ENCODE results near the gene NKD1.

The NKD1 gene

GRCh38 chr16:50678531-50678930 lies 130.3 kb downstream of the NKD1 start:
- DNase-seq: peak in 1 of 2 donors; percentile 39

DNA sequence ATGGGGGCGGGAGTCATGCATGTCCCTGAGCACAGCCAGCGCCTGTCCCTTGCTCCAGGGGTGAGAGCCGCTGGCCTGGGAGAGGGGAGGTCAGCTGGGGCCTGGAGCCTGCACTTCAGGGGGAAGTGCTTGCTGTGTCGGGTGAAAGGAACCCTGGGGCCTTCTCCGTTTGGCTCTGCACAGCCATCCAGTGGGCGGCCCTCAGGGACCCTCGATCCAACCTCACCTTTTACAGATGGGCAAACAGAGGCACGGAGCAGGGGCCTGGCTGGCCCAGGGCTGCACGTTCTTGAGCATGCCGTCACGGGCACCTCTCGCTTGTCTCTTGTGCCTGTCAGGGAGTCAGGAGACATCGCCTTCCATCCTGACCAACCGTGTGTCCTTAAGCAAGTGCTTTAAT lies 131.1 kb downstream of the NKD1 start:
- no peak for DNase-seq

DNA sequence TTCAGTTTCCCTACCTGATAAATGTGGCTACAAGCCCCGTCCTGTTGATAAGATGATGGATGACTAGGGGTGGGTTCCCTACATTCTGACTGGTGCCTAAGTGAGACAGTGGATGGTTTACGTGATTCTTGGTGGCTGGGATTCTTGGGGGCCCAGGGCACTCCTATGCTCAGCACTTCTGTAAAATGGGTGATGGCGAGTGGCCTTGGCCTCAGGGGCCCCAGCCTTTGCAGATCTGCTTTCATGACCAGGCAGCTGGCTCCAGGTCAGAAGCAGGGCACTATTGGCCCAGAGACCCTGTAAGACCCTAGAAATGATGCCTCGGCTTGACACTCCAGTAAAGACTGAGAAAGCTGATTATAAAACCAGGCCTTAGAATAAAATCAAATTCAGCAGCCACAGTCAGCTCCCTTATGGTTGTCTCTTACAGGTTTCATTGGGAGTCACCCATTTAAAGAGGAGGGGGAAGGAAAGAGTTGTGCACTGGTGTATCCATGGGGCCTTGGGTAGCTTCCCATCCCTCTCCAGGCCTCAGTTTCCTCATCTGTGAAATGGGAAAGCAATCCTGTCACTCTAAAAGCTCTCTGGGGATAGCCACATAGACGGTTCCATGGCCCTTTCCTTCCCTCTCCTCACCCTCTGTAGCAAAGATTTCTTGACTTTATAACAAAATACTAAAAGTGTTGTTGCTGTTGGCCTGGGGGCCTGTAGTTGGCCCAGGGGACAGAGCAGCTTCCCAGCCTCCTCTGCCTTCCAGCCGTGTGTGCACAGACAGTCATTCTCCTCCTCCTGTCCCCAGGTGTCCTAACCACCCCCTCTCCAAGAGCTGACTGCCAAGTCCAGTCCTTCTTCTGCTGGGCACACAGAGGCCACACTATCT lies 131.7 kb downstream of the NKD1 start:
- no peak for DNase-seq

GRCh38 chr16:50680556-50680893 lies 132.3 kb downstream of the NKD1 start:
- no peak for DNase-seq

GRCh38 chr16:50681021-50681885 lies 133.1 kb downstream of the NKD1 start, which contains the start of gene SNX20:
Gene SNX20 (minus strand): TSS chr16:50681312. CDS start chr16:50677526, 3,786 bp downstream.
- DNase-seq: peak; percentile 81 to 84

GRCh38 chr16:50683689-50684374 lies 135.6 kb downstream of the NKD1 start:
- peak; percentile 79 for DNase-seq

- DNase-seq: peak; percentile 51 to 55
These were observed 136.7 kb downstream of the NKD1 start for GRCh38 chr16:50684823-50685461.

GRCh38 chr16:50685462-50686063 lies 137.4 kb downstream of the NKD1 start:
- DNase-seq: peak in 1 of 2 donors; percentile 40

- DNase-seq: no peak
These were observed 139.9 kb downstream of the NKD1 start for GRCh38 chr16:50688083-50688482.

GRCh38 chr16:50688867-50689266 lies 140.7 kb downstream of the NKD1 start:
- DNase-seq: no peak

- DNase-seq: no peak
These were observed 142.0 kb downstream of the NKD1 start for GRCh38 chr16:50690177-50690576.

GRCh38 chr16:50692644-50692998 lies 144.4 kb downstream of the NKD1 start:
- no peak for DNase-seq

DNA sequence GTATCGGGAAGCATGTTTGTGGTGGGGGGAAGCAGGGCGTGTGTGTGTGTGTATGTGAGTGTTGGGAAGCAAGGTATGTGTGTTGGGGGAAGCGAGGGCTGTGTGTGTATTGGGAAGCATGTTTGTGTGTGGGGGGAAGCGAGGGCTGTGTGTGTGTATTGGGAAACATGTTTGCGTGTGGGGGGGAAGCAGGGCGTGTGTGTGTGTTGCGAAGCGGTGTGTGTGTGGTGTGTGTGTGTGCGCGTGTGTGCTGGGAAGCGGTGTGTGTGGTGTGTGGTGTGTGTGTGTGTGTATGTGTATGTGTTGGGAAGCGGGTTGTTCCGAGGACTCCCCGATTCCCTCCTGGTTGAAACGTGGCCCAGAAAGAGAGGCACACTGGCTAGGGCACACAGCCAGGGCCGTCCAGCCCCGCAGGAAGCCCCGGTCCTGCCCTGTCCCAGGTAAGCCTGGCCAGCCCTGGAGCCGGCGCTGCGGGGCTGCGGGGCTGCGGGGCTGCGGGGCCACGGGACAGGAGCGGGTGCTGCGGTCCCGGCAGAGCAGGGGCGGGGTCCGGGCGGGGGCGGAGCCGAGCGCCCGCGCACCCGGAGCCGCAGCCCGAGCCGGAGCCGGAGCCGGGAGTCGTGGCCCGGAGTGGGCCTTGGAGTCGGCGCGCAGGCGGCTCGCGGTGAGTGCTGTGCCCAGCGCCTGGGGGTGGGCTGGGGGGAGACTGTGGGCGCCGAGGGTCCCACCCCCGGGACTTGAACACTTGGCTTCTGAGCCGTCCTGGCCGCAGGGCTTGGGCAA lies 145.0 kb downstream of the NKD1 start, which contains the start of gene NOD2:
Gene NOD2 (plus strand): TSS at position 608 of the 783 bp plus-strand sequence. CDS start 5,890 bp downstream, outside the sequence.
- peak in 1 of 2 donors; percentile 46 for DNase-seq

GRCh38 chr16:50694206-50694605 lies 146.0 kb downstream of the NKD1 start:
- DNase-seq: no peak

GRCh38 chr16:50695017-50696000 lies 147.1 kb downstream of the NKD1 start:
- DNase-seq: peak in 1 of 2 donors; percentile 67

GRCh38 chr16:50696126-50696525 lies 147.9 kb downstream of the NKD1 start:
- peak in 1 of 2 donors; percentile 41 for DNase-seq

DNA sequence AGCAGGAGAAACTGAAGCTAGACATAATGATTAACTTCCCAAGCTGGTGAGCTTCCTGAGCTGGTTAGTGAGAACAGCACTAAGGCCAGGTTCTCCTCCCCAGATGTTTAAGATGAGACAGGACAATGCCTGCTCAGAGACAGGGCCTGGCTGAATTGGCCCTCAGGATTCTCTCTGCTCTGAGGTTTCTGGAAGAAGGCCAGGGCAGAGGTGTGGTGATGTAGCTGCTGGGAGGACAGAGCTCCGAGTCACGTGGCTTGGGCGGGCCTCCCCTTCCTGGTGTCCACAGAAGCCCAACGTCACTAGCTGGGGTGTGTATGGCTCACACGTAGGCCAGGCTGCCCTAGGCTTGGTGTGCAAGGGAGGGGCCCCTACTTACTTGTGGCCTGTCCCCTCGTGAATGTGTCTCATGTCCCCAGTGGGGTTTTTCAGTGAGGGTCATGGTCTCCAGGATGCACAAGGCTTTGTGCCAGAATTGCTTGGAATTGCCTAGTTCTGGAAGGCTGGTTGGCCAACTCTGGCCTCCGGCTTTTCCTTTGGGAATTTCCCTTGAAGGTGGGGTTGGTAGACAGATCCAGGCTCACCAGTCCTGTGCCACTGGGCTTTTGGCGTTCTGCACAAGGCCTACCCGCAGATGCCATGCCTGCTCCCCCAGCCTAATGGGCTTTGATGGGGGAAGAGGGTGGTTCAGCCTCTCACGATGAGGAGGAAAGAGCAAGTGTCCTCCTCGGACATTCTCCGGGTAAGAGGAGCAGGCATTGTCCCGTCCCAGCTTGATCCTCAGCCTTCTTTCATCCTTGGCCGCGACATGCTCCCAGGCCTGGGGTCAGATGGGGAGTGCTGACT lies 148.6 kb downstream of the NKD1 start:
- peak; percentile 87 for DNase-seq

DNA sequence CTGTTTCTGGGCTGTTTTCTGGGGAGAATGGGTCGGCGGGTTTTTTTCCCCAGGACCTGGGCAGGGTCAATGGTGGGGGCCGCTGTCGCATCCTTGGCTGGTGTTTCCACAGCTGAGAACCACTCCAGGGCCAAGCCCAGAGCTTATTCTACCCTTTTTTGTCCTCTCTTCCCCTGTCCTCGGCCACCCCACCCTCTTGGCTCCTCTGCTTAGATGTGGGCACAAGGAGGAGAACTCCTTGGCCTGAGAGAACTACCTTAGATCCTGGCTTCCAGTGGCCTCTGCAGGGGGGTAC lies 149.2 kb downstream of the NKD1 start:
- DNase-seq: no peak

All from CD4-positive, alpha-beta T cell treated with Interferon alpha-2 for 1 hour (primary cell).